WTC11 (cell line): ENCODE data around the gene PCDHB3.
"Not testable (repeated sequence)": the region's sequence is repeated elsewhere in the genome, so short reads cannot be mapped to it uniquely, and the experiment has no call there.

Experiments
- CREB1 ChIP-seq: sonication (generic); formaldehyde crosslinking; IDR thresholded peaks from 2 replicates; pipeline ENCODE4 v1.8.0; 2023; ENCODE audit warnings: mild to moderate bottlenecking, missing genetic modification reagents
- CTCF ChIP-seq: fragments of 200-600 bp; IDR thresholded peaks from 2 replicates; pipeline ENCODE4 v1.8.0; 2022; ENCODE audit warnings: antibody characterized with exemption
- E2F4 ChIP-seq: sonication (generic); formaldehyde crosslinking; IDR thresholded peaks from 2 replicates; pipeline ENCODE4 v1.8.1; 2022; ENCODE audit warnings: low read depth, mild to moderate bottlenecking, moderate library complexity, missing genetic modification reagents, borderline replicate concordance
- E2F5 ChIP-seq: sonication (generic); formaldehyde crosslinking; IDR thresholded peaks from 2 replicates; pipeline ENCODE4 v1.8.1; 2022; ENCODE audit warnings: mild to moderate bottlenecking, moderate library complexity, missing genetic modification reagents
- FOXK1 ChIP-seq: sonication (generic); formaldehyde crosslinking; IDR thresholded peaks from 2 replicates; pipeline ENCODE4 v1.8.0; 2022; ENCODE audit warnings: mild to moderate bottlenecking, moderate library complexity, missing genetic modification reagents
- MLX ChIP-seq: sonication (generic); formaldehyde crosslinking; IDR thresholded peaks from 2 replicates; pipeline ENCODE4 v1.8.1; 2023; ENCODE audit warnings: mild to moderate bottlenecking, missing genetic modification reagents, moderate library complexity
- NFYB ChIP-seq: sonication (generic); formaldehyde crosslinking; conservative IDR thresholded peaks from 2 replicates; pipeline ENCODE4 v1.8.0; 2022; ENCODE audit warnings: low read depth, missing genetic modification reagents
- OVOL2 ChIP-seq: fragments of 250-450 bp; sonication (Bioruptor Pico); IDR thresholded peaks from 2 replicates; pipeline ENCODE4 v1.9.0; 2021; ENCODE audit warnings: mild to moderate bottlenecking, borderline replicate concordance
- PREB ChIP-seq: sonication (generic); formaldehyde crosslinking; IDR thresholded peaks from 2 replicates; pipeline ENCODE4 v1.8.1; 2022; ENCODE audit warnings: mild to moderate bottlenecking, missing genetic modification reagents, moderate library complexity, borderline replicate concordance
- SMAD3 ChIP-seq: sonication (generic); formaldehyde crosslinking; IDR thresholded peaks from 2 replicates; pipeline ENCODE4 v1.8.0; 2022; ENCODE audit warnings: missing genetic modification reagents, mild to moderate bottlenecking, borderline replicate concordance
- STAT6 ChIP-seq: sonication (generic); formaldehyde crosslinking; conservative IDR thresholded peaks from 2 replicates; pipeline ENCODE4 v1.8.1; 2023; ENCODE audit warnings: mild to moderate bottlenecking, low read depth, missing genetic modification reagents, moderate library complexity
- ZNF121 ChIP-seq: sonication (generic); formaldehyde crosslinking; IDR thresholded peaks from 2 replicates; pipeline ENCODE4 v1.8.0; 2023; ENCODE audit warnings: missing genetic modification reagents

GRCh38 chr5:141151632-141152031, 51.4 kb downstream of the PCDHB3 start:
- TF ChIP-seq FOXK1; OVOL2; ZNF121 (CRISPR knock-in tag); PREB (CRISPR knock-in tag); E2F4 (CRISPR knock-in tag); CTCF; CREB1 (CRISPR knock-in tag); E2F5; STAT6 (CRISPR knock-in tag); SMAD3 (CRISPR knock-in tag); NFYB (CRISPR knock-in tag); MLX: not testable (repeated sequence)
